Glutamatergic neuron (in vitro differentiated cells): ENCODE data around the gene CLEC1A. TPM values are rescaled to one million over a fixed set of nuclear protein-coding genes. Genes with fewer than 3 reads are reported as not detected.

Experiments used
- DNase-seq: peaks from one replicate; pipeline ENCODE4 v3.0.0; 2022
- H3K27ac Mint-ChIP-seq: one replicate; pipeline ENCODE4 v1.8.0; 2020; ENCODE audit warnings: mild to moderate bottlenecking, mixed read lengths, inconsistent platforms; ENCODE audit not compliant: unreplicated experiment
- H3K27me3 Mint-ChIP-seq: one replicate; pipeline ENCODE4 v1.8.0; 2020; ENCODE audit warnings: mild to moderate bottlenecking, moderate library complexity, mixed read lengths, inconsistent platforms; ENCODE audit not compliant: unreplicated experiment
- H3K36me3 Mint-ChIP-seq: one replicate; pipeline ENCODE4 v1.8.0; 2020; ENCODE audit warnings: mild to moderate bottlenecking, mixed read lengths, inconsistent platforms; ENCODE audit not compliant: unreplicated experiment
- H3K4me1 Mint-ChIP-seq: one replicate; pipeline ENCODE4 v1.8.0; 2020; ENCODE audit warnings: mild to moderate bottlenecking, low read depth, mixed read lengths, inconsistent platforms; ENCODE audit not compliant: unreplicated experiment
- H3K4me3 Mint-ChIP-seq: one replicate; pipeline ENCODE4 v1.8.0; 2020; ENCODE audit warnings: mild to moderate bottlenecking, mixed read lengths, inconsistent platforms; ENCODE audit not compliant: unreplicated experiment
- H3K9me3 Mint-ChIP-seq: one replicate; pipeline ENCODE4 v1.8.0; 2020; ENCODE audit warnings: mild to moderate bottlenecking, moderate library complexity, mixed read lengths, inconsistent platforms; ENCODE audit not compliant: unreplicated experiment
- CTCF ChIP-seq: fragments of 200-600 bp; sonication (generic); IDR thresholded peaks from one replicate; pipeline ENCODE4 v1.5.0; 2021; ENCODE audit not compliant: partially characterized antibody, unreplicated experiment
- total RNA-seq: library from RNA; stranded (reverse); fragmentation: NEBNext Ultra II Directional; extraction: Animal tissue kit (Norgen Biotek cat#: 25700); gene quantifications from one replicate; pipeline ENCODE4 v1.2.1, GENCODE V29; 2021; ENCODE audit not compliant: unreplicated experiment

CLEC1A gene
- total RNA-seq, 1 donor from 2014 or later: not detected

GRCh38 chr12:10097521-10097920 lies 1.3 kb downstream of the CLEC1A start:
- Mint-ChIP-seq H3K36me3 (no peaks in the 10 kb centered on the region), H3K27me3 (peaks cover 2% of the 10 kb centered on the region), H3K9me3 (peaks cover 2% of the 10 kb centered on the region), H3K4me3 (no peak overlapping the region), H3K4me1 (peaks cover 2% of the 10 kb centered on the region), H3K27ac (no peak overlapping the region)
- DNase-seq: no peak
- no peak for TF ChIP-seq CTCF

- DNase-seq: no peak
- Mint-ChIP-seq H3K36me3 (no peaks in the 10 kb centered on the region), H3K27ac (no peak overlapping the region), H3K4me1 (peaks cover 2% of the 10 kb centered on the region), H3K9me3 (no peaks in the 10 kb centered on the region), H3K27me3 (no peaks in the 10 kb centered on the region), H3K4me3 (no peak overlapping the region)
- no peak for TF ChIP-seq CTCF
Observed at GRCh38 chr12:10095971-10096370, 2.8 kb downstream of the CLEC1A start.

- Mint-ChIP-seq H3K4me3 (no peak overlapping the region), H3K27me3 (no peaks in the 10 kb centered on the region), H3K27ac (no peak overlapping the region), H3K36me3 (no peaks in the 10 kb centered on the region), H3K4me1 (no peaks in the 10 kb centered on the region), H3K9me3 (no peaks in the 10 kb centered on the region)
- DNase-seq: no peak
- no peak for TF ChIP-seq CTCF
Observed at GRCh38 chr12:10094646-10095395, 4.0 kb downstream of the CLEC1A start.

GRCh38 chr12:10088955-10089900 lies 9.6 kb downstream of the CLEC1A start:
- Mint-ChIP-seq H3K4me3 (no peak overlapping the region), H3K9me3 (no peaks in the 10 kb centered on the region), H3K27ac (no peak overlapping the region), H3K36me3 (peaks cover 7% of the 10 kb centered on the region), H3K27me3 (no peaks in the 10 kb centered on the region), H3K4me1 (no peaks in the 10 kb centered on the region)
- no peak for TF ChIP-seq CTCF
- no peak for DNase-seq
